GM06990 (cell line): ENCODE results near the gene INO80D.
"Not testable (repeated sequence)": the region's sequence is repeated elsewhere in the genome, so short reads cannot be mapped to it uniquely, and the experiment has no call there.

Experiments used
- DNase-seq: peaks from one replicate; pipeline ENCODE4 v3.0.0-alpha.2; 2011; ENCODE audit not compliant: insufficient read length; ENCODE audit errors: extremely low read depth
- H3K27me3 ChIP-seq: replicated peaks from 2 replicates; pipeline ENCODE4 v1.6.0; 2011; ENCODE audit warnings: low read length; ENCODE audit not compliant: control insufficient read depth, insufficient read depth
- H3K36me3 ChIP-seq: 2 replicates; pipeline ENCODE4 v1.5.1; 2011; ENCODE audit warnings: low read length; ENCODE audit not compliant: control insufficient read depth, insufficient read depth
- H3K4me3 ChIP-seq: replicated peaks from 2 replicates; pipeline ENCODE4 v1.5.1; 2011; ENCODE audit warnings: low read depth, mild to moderate bottlenecking, control low read depth, low read length
- CTCF ChIP-seq: IDR thresholded peaks from 2 replicates; pipeline ENCODE4 v1.5.1; 2011; ENCODE audit warnings: low read length, control low read depth, mild to moderate bottlenecking, inconsistent platforms; ENCODE audit not compliant: insufficient read depth, poor library complexity, severe bottlenecking

INO80D gene

GRCh38 chr2:206031950-206032567 is 53.9 kb downstream of the INO80D start:
- H3K36me3 ChIP-seq: peaks cover 2% of the 10 kb centered on the region

GRCh38 chr2:206031162-206031784 is 54.7 kb downstream of the INO80D start:
- no peak for DNase-seq
- H3K36me3 ChIP-seq: peaks cover 2% of the 10 kb centered on the region
- H3K4me3 ChIP-seq: no peak overlapping the region
- TF ChIP-seq CTCF: no peak
- H3K27me3 ChIP-seq: no peaks in the 10 kb centered on the region

More at GRCh38 chr2:206031950-206032567, 53.9 kb downstream of the INO80D start:
- H3K27me3 ChIP-seq: no peaks in the 10 kb centered on the region
- TF ChIP-seq CTCF: no peak
- H3K4me3 ChIP-seq: no peak overlapping the region
- DNase-seq: no peak

GRCh38 chr2:206028101-206028500 is 57.9 kb downstream of the INO80D start:
- H3K27me3 ChIP-seq: no peaks in the 10 kb centered on the region
- TF ChIP-seq CTCF: no peak
- peaks cover 2% of the 10 kb centered on the region for H3K36me3 ChIP-seq
- no peak overlapping the region for H3K4me3 ChIP-seq
- DNase-seq: no peak

- Histone ChIP-seq H3K36me3 (peaks cover 4% of the 10 kb centered on the region), H3K27me3 (no peaks in the 10 kb centered on the region), H3K4me3 (no peak overlapping the region)
- no peak for DNase-seq
- no peak for TF ChIP-seq CTCF
Observed at GRCh38 chr2:206023183-206023582, 62.8 kb downstream of the INO80D start.

GRCh38 chr2:206020171-206020570 is 65.8 kb downstream of the INO80D start:
- no peak for DNase-seq
- H3K27me3 ChIP-seq: no peaks in the 10 kb centered on the region
- peaks cover 4% of the 10 kb centered on the region for H3K36me3 ChIP-seq
- no peak overlapping the region for H3K4me3 ChIP-seq
- TF ChIP-seq CTCF: no peak

GRCh38 chr2:206015746-206016145 is 70.2 kb downstream of the INO80D start:
- DNase-seq, H3K4me3 ChIP-seq, H3K36me3 ChIP-seq, H3K27me3 ChIP-seq: not testable (repeated sequence)
